ENCODE results near the gene HVCN1.
"Not testable (repeated sequence)": the region's sequence is repeated elsewhere in the genome, so short reads cannot be mapped to it uniquely, and the experiment has no call there.

Gene HVCN1

DNA sequence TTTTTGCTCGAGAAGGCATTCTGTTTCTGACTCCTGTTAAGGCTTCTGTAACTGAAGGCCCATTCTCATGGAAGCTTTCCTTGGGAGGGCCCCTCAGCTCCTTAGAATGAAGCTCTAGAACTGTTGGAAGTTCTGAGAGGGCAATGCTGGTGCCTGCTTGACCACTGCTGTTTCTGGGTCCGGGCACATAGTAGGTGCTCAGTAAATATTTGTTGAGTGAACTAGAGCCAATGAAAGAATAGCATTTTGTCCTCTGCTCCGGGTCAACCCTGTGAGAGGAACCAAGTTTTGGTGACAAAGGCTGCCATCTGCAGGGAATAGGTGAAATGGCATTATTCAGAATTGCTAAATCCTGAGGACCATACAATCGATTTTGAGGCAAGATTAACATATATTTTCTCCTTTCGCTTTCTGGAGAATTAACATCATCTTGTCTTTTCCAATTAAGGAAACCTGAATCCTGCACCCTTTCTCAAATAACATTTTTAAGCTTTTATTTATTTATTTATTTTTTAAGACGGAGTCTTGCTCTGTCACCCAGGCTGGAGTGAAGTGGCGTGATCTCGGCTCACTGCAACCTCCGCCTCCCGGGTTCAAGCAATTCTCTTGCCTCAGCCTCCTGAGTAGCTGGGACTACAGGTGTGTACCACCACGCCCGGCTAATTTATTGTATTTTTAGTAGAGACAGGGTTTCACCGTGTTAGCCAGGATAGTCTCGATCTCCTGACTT is 86.7 kb downstream of the HVCN1 start:
- not testable (repeated sequence) for H3K4me3 ChIP-seq (ENCODE audit: low read depth, low read length); H3K9me3 ChIP-seq (ENCODE audit: severe bottlenecking); H3K27me3 ChIP-seq (ENCODE audit: insufficient read depth, low read depth, severe bottlenecking); H3K27ac ChIP-seq; H3K36me3 ChIP-seq
- TF ChIP-seq, protein P1, sequence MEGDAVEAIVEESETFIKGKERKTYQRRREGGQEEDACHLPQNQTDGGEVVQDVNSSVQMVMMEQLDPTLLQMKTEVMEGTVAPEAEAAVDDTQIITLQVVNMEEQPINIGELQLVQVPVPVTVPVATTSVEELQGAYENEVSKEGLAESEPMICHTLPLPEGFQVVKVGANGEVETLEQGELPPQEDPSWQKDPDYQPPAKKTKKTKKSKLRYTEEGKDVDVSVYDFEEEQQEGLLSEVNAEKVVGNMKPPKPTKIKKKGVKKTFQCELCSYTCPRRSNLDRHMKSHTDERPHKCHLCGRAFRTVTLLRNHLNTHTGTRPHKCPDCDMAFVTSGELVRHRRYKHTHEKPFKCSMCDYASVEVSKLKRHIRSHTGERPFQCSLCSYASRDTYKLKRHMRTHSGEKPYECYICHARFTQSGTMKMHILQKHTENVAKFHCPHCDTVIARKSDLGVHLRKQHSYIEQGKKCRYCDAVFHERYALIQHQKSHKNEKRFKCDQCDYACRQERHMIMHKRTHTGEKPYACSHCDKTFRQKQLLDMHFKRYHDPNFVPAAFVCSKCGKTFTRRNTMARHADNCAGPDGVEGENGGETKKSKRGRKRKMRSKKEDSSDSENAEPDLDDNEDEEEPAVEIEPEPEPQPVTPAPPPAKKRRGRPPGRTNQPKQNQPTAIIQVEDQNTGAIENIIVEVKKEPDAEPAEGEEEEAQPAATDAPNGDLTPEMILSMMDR (IDR thresholded peaks at IDR 0.05; ENCODE audit: low read depth, low read length) = peak; percentile 64
- DNase-seq = peak; percentile 42

- Histone ChIP-seq H3K9me3 (ENCODE audit: severe bottlenecking) (no peaks in the 10 kb centered on the region), H3K36me3 (no peaks in the 10 kb centered on the region), H3K27ac (no peak overlapping the region), H3K27me3 (ENCODE audit: insufficient read depth, low read depth, severe bottlenecking) (no peaks in the 10 kb centered on the region), H3K4me3 (ENCODE audit: low read depth, low read length) (no peak overlapping the region)
- TF ChIP-seq, protein P1 (IDR thresholded peaks at IDR 0.05; ENCODE audit: low read depth, low read length) = no peak
- no peak for DNase-seq
Measured at GRCh38 chr12:110600254-110600653, 88.7 kb downstream of the HVCN1 start.

DNA sequence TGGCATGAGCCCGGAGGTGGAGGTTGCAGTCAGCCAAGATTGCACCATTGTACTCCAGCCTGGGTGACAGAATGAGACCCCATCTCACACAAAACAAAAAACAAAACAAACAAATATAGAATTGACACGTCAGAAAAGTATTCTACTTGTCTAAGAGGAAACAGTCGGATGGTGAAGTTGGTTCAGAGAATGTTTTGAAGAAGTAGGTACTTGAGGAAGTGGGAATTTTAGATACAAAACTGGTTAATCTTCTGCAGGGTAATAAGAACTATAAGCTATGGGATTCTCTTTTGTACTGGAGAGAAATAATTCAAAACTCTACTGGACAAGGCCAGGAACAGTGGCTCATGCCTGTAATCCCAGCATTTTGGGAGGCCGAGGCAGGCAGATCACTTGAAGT is 89.6 kb downstream of the HVCN1 start:
- Histone ChIP-seq H3K27ac (no peak overlapping the region), H3K36me3 (no peaks in the 10 kb centered on the region), H3K27me3 (ENCODE audit: insufficient read depth, low read depth, severe bottlenecking) (no peaks in the 10 kb centered on the region), H3K4me3 (ENCODE audit: low read depth, low read length) (no peak overlapping the region), H3K9me3 (ENCODE audit: severe bottlenecking) (no peaks in the 10 kb centered on the region)
- TF ChIP-seq, protein P1 (IDR thresholded peaks at IDR 0.05; ENCODE audit: low read depth, low read length) = no peak
- DNase-seq = no peak

Measured in WERI-Rb-1 (cell line).